IMR-90 (cell line): ENCODE results near the gene RBMS3. TPM values are rescaled to one million over a fixed set of nuclear protein-coding genes. Genes with fewer than 3 reads are reported as not detected.

Experiments used
- ATAC-seq: fragments of 200-7000 bp; cut with Tn5 transposase; 2 replicates; pipeline ENCODE4 v1.9.1; 2020; ENCODE audit warnings: low read depth, mild to moderate bottlenecking, moderate library complexity
- BruUV-seq: library from RNA; stranded (reverse); fragments of 400-500 nt; replicated peaks from 2 replicates; lab custom pipeline; 2021; lab: Mats Ljungman, UMichigan
- CTCF ChIA-PET: fragments of 300-600 bp; formaldehyde crosslinking; extraction: SDS; loops from one replicate; lab custom pipeline; 2021; ENCODE audit warnings: antibody characterized with exemption; lab: Yijun Ruan, JAX
- POLR2A ChIA-PET: fragments of 300-600 bp; sonication (Branson Sonifier 250); formaldehyde crosslinking; loops from one replicate; lab custom pipeline; 2022; ENCODE audit warnings: antibody characterized with exemption; ENCODE audit not compliant: unreplicated experiment; lab: Charles Lee
- DNase-seq: peaks from one replicate; pipeline ENCODE4 v3.0.0; 2013
- H2AFZ ChIP-seq: replicated peaks from 2 replicates; pipeline ENCODE3; 2013; ENCODE audit warnings: low read length, mild to moderate bottlenecking; ENCODE audit not compliant: poor library complexity
- H2AK5ac ChIP-seq: 2 replicates; pipeline ENCODE4 v1.6.1; 2013; ENCODE audit warnings: low read depth, low read length, inconsistent platforms
- H2AK9ac ChIP-seq: replicated peaks from 2 replicates; pipeline ENCODE3; 2013; ENCODE audit warnings: mild to moderate bottlenecking, low read depth, low read length, moderate library complexity; ENCODE audit not compliant: poor library complexity
- H2BK120ac ChIP-seq: 2 replicates; pipeline ENCODE4 v1.6.1; 2013; ENCODE audit warnings: low read depth, low read length, inconsistent platforms
- H2BK15ac ChIP-seq: 3 replicates; pipeline ENCODE4 v1.6.1; 2013; ENCODE audit warnings: low read depth, low read length, inconsistent platforms
- H2BK20ac ChIP-seq: 2 replicates; pipeline ENCODE4 v1.6.1; 2013; ENCODE audit warnings: low read depth, mild to moderate bottlenecking, inconsistent platforms, low read length, moderate library complexity
- H2BK5ac ChIP-seq: 2 replicates; pipeline ENCODE4 v1.6.1; 2013; ENCODE audit warnings: mild to moderate bottlenecking, low read depth, low read length, inconsistent platforms; ENCODE audit not compliant: poor library complexity, severe bottlenecking
- H3K14ac ChIP-seq: replicated peaks from 2 replicates; pipeline ENCODE4 v1.6.1; 2013; ENCODE audit warnings: low read depth, low read length, inconsistent platforms
- H3K18ac ChIP-seq: 2 replicates; pipeline ENCODE4 v1.6.1; 2013; ENCODE audit warnings: low read depth, low read length, control low read depth
- H3K23ac ChIP-seq: 2 replicates; pipeline ENCODE4 v1.6.1; 2013; ENCODE audit warnings: low read depth, low read length, inconsistent platforms
- H3K27ac ChIP-seq: 2 replicates; pipeline ENCODE4 v1.5.1; 2013; ENCODE audit warnings: mild to moderate bottlenecking, control low read depth, low read length; ENCODE audit not compliant: insufficient read depth
- H3K27me3 ChIP-seq: 2 replicates; pipeline ENCODE4 v1.6.1; 2013; ENCODE audit warnings: low read length; ENCODE audit not compliant: control insufficient read depth, insufficient read depth
- H3K36me3 ChIP-seq: 2 replicates; pipeline ENCODE4 v1.6.1; 2013; ENCODE audit warnings: low read length, mixed read lengths; ENCODE audit not compliant: control insufficient read depth, insufficient read depth
- H3K4ac ChIP-seq: 2 replicates; pipeline ENCODE4 v1.6.1; 2013; ENCODE audit warnings: low read depth, low read length, inconsistent platforms
- H3K4me1 ChIP-seq: 2 replicates; pipeline ENCODE4 v1.6.1; 2013; ENCODE audit warnings: low read length, mixed read lengths; ENCODE audit not compliant: control insufficient read depth, insufficient read depth
- H3K4me2 ChIP-seq: 2 replicates; pipeline ENCODE4 v1.6.1; 2013; ENCODE audit warnings: low read depth, mild to moderate bottlenecking, control low read depth, low read length, moderate library complexity
- H3K4me3 ChIP-seq: 2 replicates; pipeline ENCODE4 v1.5.1; 2013; ENCODE audit warnings: low read depth, mild to moderate bottlenecking, control low read depth, low read length, moderate library complexity; ENCODE audit not compliant: insufficient read depth
- H3K56ac ChIP-seq: 2 replicates; pipeline ENCODE4 v1.6.1; 2013; ENCODE audit warnings: low read length, inconsistent platforms; ENCODE audit not compliant: insufficient read depth; ENCODE audit errors: extremely low read depth
- H3K79me1 ChIP-seq, 2 experiments: 2 replicates each; pipeline ENCODE4 v1.6.1; 2013; ENCODE audit warnings: low read length in 2 of 2, inconsistent platforms in 1 of 2, low read depth in 1 of 2
- H3K9ac ChIP-seq: 2 replicates; pipeline ENCODE4 v1.6.1; 2013; ENCODE audit warnings: low read depth, low read length, control low read depth
- H3K9me1 ChIP-seq: 2 replicates; pipeline ENCODE4 v1.6.1; 2013; ENCODE audit warnings: low read length, inconsistent platforms; ENCODE audit not compliant: insufficient read depth
- H3K9me3 ChIP-seq: 2 replicates; pipeline ENCODE4 v1.6.1; 2013; ENCODE audit warnings: low read length; ENCODE audit not compliant: control insufficient read depth, insufficient read depth
- H4K20me1 ChIP-seq: 2 replicates; pipeline ENCODE4 v1.6.1; 2013; ENCODE audit warnings: low read length, inconsistent platforms; ENCODE audit not compliant: insufficient read depth
- H4K5ac ChIP-seq: 2 replicates; pipeline ENCODE4 v1.6.1; 2013; ENCODE audit warnings: mild to moderate bottlenecking, low read depth, low read length, control low read depth
- H4K8ac ChIP-seq, 2 experiments: 2 replicates each; pipeline ENCODE4 v1.6.1; 2013; ENCODE audit warnings: low read depth in 2 of 2, low read length in 2 of 2, control low read depth in 1 of 2, inconsistent platforms in 1 of 2
- H4K91ac ChIP-seq: 2 replicates; pipeline ENCODE4 v1.6.1; 2013; ENCODE audit warnings: low read depth, low read length, inconsistent platforms; ENCODE audit not compliant: insufficient read depth
- MAFK ChIP-seq: IDR thresholded peaks from 2 replicates; pipeline ENCODE4 v1.6.1; 2012; ENCODE audit warnings: low read depth, low read length, improper control_type of control experiment
- MXI1 ChIP-seq: IDR thresholded peaks from 2 replicates; pipeline ENCODE4 v1.6.1; 2012; ENCODE audit warnings: low read depth, mild to moderate bottlenecking, low read length, moderate library complexity, borderline replicate concordance
- POLR2A ChIP-seq: IDR thresholded peaks from 2 replicates; pipeline ENCODE4 v1.6.1; 2012; ENCODE audit warnings: mild to moderate bottlenecking, low read depth, low read length
- SMC3 ChIP-seq: fragments of 150-350 bp; IDR thresholded peaks from 2 replicates; pipeline ENCODE4 v1.6.1; 2016; ENCODE audit warnings: low read depth, mild to moderate bottlenecking, antibody characterized with exemption, low read length, moderate library complexity
- WGBS, 2 experiments: methylation state at CpG; one replicate each; pipeline versions ENCODE4 v1.1.5 to v1.1.7; 2013; ENCODE audit warnings: missing lambda C conversion rate in 2 of 2; ENCODE audit not compliant: insufficient read length in 1 of 2; ENCODE audit errors: extremely low coverage in 2 of 2; 5-methylcytosine and 5-hydroxymethylcytosine counted together
- dilution Hi-C: fragments of 300-500 bp; cut with HindIII; formaldehyde crosslinking; loops from one replicate; pipeline ENCODE4 v1.14.3; 2018; ENCODE audit warnings: low sequenced_read_pairs; ENCODE audit not compliant: unreplicated experiment
- in situ Hi-C: fragments of 300-500 bp; cut with MboI; formaldehyde crosslinking; loops from 3 replicates; pipeline ENCODE4 v1.14.3; 2019; ENCODE audit warnings: low sequenced_read_pairs, inconsistent platforms, mixed read lengths
- intact Hi-C: fragments of 100-400 bp; cut with micrococcal nuclease; formaldehyde crosslinking; loops from 2 replicates; pipeline ENCODE4 v1.10.0; 2022
- polyA plus RNA-seq, 3 experiments: library from polyadenylated mRNA; depleted of rRNA; stranded (reverse); fragments of >200 nt; gene quantifications; 2 replicates each; pipeline ENCODE4 v1.2.3, GENCODE V29; 2012; ENCODE audit warnings: low replicate concordance in 1 of 3
- total RNA-seq: library from RNA; depleted of rRNA; stranded (reverse); fragments of >200 nt; gene quantifications from 2 replicates; pipeline ENCODE4 v1.2.3, GENCODE V29; 2012

The RBMS3 gene
- total and polyA plus RNA-seq, 2 of the 4 experiments (the other 2 are of a cell fraction), result 15.2 to 127 TPM

DNA sequence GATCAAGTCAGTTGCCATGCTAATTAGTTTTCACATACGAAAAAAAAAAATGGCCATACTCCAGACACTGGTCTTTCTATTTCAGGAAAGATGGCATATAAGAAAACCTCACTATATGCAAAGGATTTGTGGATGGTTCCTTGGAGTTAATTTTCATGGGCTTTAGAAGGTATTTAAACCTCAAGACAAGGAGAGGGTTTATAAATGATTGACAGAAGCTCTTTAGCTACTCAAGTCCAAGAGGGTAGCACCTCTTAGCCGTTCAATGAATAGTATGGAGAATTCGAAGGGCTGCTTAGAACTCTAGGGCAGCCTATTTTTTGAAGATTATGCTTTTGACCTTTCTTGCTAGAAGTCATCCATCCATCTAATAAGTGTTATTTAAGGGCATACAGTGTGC, 41.7 kb downstream of the RBMS3 start:
- no peak overlapping the region for H3K4ac ChIP-seq
- H4K91ac ChIP-seq, result no peak overlapping the region
- H2BK5ac ChIP-seq, result no peak overlapping the region
- CTCF ChIA-PET, result interaction anchor here (0.7 kb wide), 1 partner anchor 20 kb away, joined by 4 read pairs; no protein-coding TSS in a partner anchor
- POLR2A ChIA-PET, result no interaction called here
- H2AFZ ChIP-seq, result no peak overlapping the region
- BruUV-seq, result no TSS peak
- no peaks in the 10 kb centered on the region for H3K9me3 ChIP-seq
- H2BK15ac ChIP-seq, result no peak overlapping the region
- no peak overlapping the region for H2AK9ac ChIP-seq
- no peak overlapping the region for H3K18ac ChIP-seq
- no peak overlapping the region for H3K4me3 ChIP-seq
- no peak overlapping the region for H3K9ac ChIP-seq
- H4K8ac ChIP-seq, result no peak overlapping the region
- DNase-seq (no peak), ATAC-seq (no peak)
- no peaks in the 10 kb centered on the region for H3K27me3 ChIP-seq
- peaks cover 4% of the 10 kb centered on the region for H3K9me1 ChIP-seq
- H3K79me1 ChIP-seq, result peaks cover 23 to 54% of the 10 kb centered on the region in 2 experiments
- in situ Hi-C loops, result no loop called here
- H3K14ac ChIP-seq, result no peak overlapping the region; the same call in 1 of the 2 replicates
- H3K23ac ChIP-seq, result peak overlapping the region; percentile 58; the same call in 1 of the 2 replicates
- H3K4me1 ChIP-seq, result peaks cover 4% of the 10 kb centered on the region
- H4K5ac ChIP-seq, result peak overlapping the region; percentile 74; the same call in 1 of the 2 replicates
- H3K27ac ChIP-seq, result no peak overlapping the region
- H3K56ac ChIP-seq, result no peak overlapping the region
- H2AK5ac ChIP-seq, result no peak overlapping the region
- H3K4me2 ChIP-seq, result no peak overlapping the region
- no peak overlapping the region for H2BK120ac ChIP-seq
- TF ChIP-seq POLR2A (no peak), SMC3 (no peak), MXI1 (no peak), MAFK (no peak)
- H2BK20ac ChIP-seq, result no peak overlapping the region
- 0 out of 2 replicates have a peak, but pooled peaks cover 6% of the 10 kb centered on the region for H4K20me1 ChIP-seq
- WGBS, 2 experiments, result no CpG with 5 or more reads among the region's 3 CpGs
- H3K36me3 ChIP-seq, result no peaks in the 10 kb centered on the region
- dilution Hi-C loops, result no loop called here
- intact Hi-C loops, result no loop called here
